Neural cell (in vitro differentiated cells): Measurements from ENCODE around the gene ZNF785. TPM values are rescaled to one million over a fixed set of nuclear protein-coding genes. Genes with fewer than 3 reads are reported as not detected.

Experiments
- H2AFZ ChIP-seq: fragments of 200-600, 300-800 bp; sonication (generic), shearing (Covaris generic); 2 replicates; pipeline ENCODE4 v1.6.0; 2014; ENCODE audit warnings: low read depth, mild to moderate bottlenecking, antibody characterized with exemption, low read length, moderate library complexity
- H3F3A ChIP-seq: fragments of 200-600 bp; shearing (Covaris generic); 2 replicates; pipeline ENCODE4 v1.6.1; 2016; ENCODE audit warnings: mild to moderate bottlenecking, moderate library complexity, mixed read lengths, antibody characterized with exemption, low read length; ENCODE audit not compliant: insufficient read depth, poor library complexity, severe bottlenecking
- H3K27ac ChIP-seq: fragments of 200-600, 300-800 bp; sonication (generic), shearing (Covaris generic); 2 replicates; pipeline ENCODE4 v1.5.1; 2014; ENCODE audit warnings: mild to moderate bottlenecking, low read length, moderate library complexity
- H3K27me3 ChIP-seq: fragments of 300-800, 200-600 bp; sonication (generic), shearing (Covaris generic); 2 replicates; pipeline ENCODE4 v1.6.0; 2014; ENCODE audit warnings: mild to moderate bottlenecking, low read depth, low read length, moderate library complexity; ENCODE audit not compliant: insufficient read depth
- H3K36me3 ChIP-seq: fragments of 300-800, 200-600 bp; sonication (generic), shearing (Covaris generic); 2 replicates; pipeline ENCODE4 v1.5.1; 2014; ENCODE audit warnings: mild to moderate bottlenecking, antibody characterized with exemption, low read length, moderate library complexity; ENCODE audit not compliant: insufficient read depth
- H3K4me2 ChIP-seq: fragments of 300-800, 200-600 bp; sonication (generic), shearing (Covaris generic); 2 replicates; pipeline ENCODE4 v1.6.0; 2014; ENCODE audit warnings: mild to moderate bottlenecking, low read length
- H3K4me3 ChIP-seq: fragments of 300-800, 200-600 bp; sonication (generic), shearing (Covaris generic); 2 replicates; pipeline ENCODE4 v1.5.1; 2014; ENCODE audit warnings: mild to moderate bottlenecking, low read length, moderate library complexity
- H3K79me2 ChIP-seq: fragments of 200-600 bp; shearing (Covaris generic); replicated peaks from 2 replicates; pipeline ENCODE4 v1.6.0; 2014; ENCODE audit warnings: mild to moderate bottlenecking, low read length, moderate library complexity; ENCODE audit not compliant: insufficient read depth
- H3K9ac ChIP-seq: fragments of 300-800, 200-600 bp; sonication (generic), shearing (Covaris generic); 2 replicates; pipeline ENCODE4 v1.6.1; 2016; ENCODE audit warnings: mild to moderate bottlenecking, low read length, mixed read lengths
- H3K9me2 ChIP-seq: fragments of 200-600 bp; shearing (Covaris generic); 2 replicates; pipeline ENCODE4 v1.6.1; 2016; ENCODE audit warnings: mild to moderate bottlenecking, low read length, mixed read lengths; ENCODE audit not compliant: insufficient read depth
- H3K9me3 ChIP-seq: fragments of 200-600, 300-800 bp; sonication (generic), shearing (Covaris generic); 2 replicates; pipeline ENCODE4 v1.6.1; 2016; ENCODE audit warnings: mild to moderate bottlenecking, mixed run types, low read length, moderate library complexity, mixed read lengths
- H4K20me1 ChIP-seq: fragments of 200-600 bp; shearing (Covaris generic); 2 replicates; pipeline ENCODE4 v1.6.1; 2016; ENCODE audit warnings: mild to moderate bottlenecking, mixed run types; ENCODE audit not compliant: insufficient read depth
- CTCF ChIP-seq: fragments of 450-650 bp; IDR thresholded peaks from 2 replicates; pipeline ENCODE4 v1.5.1; 2014; ENCODE audit warnings: antibody characterized with exemption, mild to moderate bottlenecking, moderate library complexity; ENCODE audit not compliant: poor library complexity, severe bottlenecking
- EP300 ChIP-seq: fragments of 450-650 bp; conservative IDR thresholded peaks from 2 replicates; pipeline ENCODE4 v1.6.1; 2014; ENCODE audit warnings: antibody characterized with exemption, mild to moderate bottlenecking, moderate library complexity; ENCODE audit not compliant: poor library complexity, severe bottlenecking
- EZH2 ChIP-seq: fragments of 200-600, 300-800 bp; shearing (Covaris generic), sonication (generic); IDR thresholded peaks from 2 replicates; pipeline ENCODE4 v1.6.1; 2014; ENCODE audit warnings: antibody characterized with exemption, low read length, borderline replicate concordance, mild to moderate bottlenecking; ENCODE audit not compliant: insufficient read depth, poor library complexity, severe bottlenecking
- MXI1 ChIP-seq: fragments of 450-650 bp; conservative IDR thresholded peaks from 2 replicates; pipeline ENCODE4 v1.6.1; 2014; ENCODE audit warnings: antibody characterized with exemption, mild to moderate bottlenecking; ENCODE audit not compliant: poor library complexity, severe bottlenecking
- POLR2AphosphoS5 ChIP-seq: IDR thresholded peaks from 2 replicates; pipeline ENCODE4 v1.6.1; 2012
- RAD21 ChIP-seq: fragments of 450-650 bp; conservative IDR thresholded peaks from 2 replicates; pipeline ENCODE4 v1.6.1; 2014; ENCODE audit warnings: antibody characterized with exemption, mild to moderate bottlenecking, moderate library complexity
- REST ChIP-seq: IDR thresholded peaks from 2 replicates; pipeline ENCODE4 v1.6.1; 2012; ENCODE audit warnings: borderline replicate concordance
- SMC3 ChIP-seq: fragments of 450-650 bp; conservative IDR thresholded peaks from 2 replicates; pipeline ENCODE4 v1.6.1; 2014; ENCODE audit warnings: antibody characterized with exemption, mild to moderate bottlenecking, moderate library complexity; ENCODE audit not compliant: poor library complexity
- TAF1 ChIP-seq: IDR thresholded peaks from 2 replicates; pipeline ENCODE4 v1.6.1; 2012; ENCODE audit warnings: low read depth
- polyA plus RNA-seq: library from polyadenylated mRNA; depleted of rRNA; stranded (reverse); fragments of >200 nt; gene quantifications from 2 replicates; pipeline ENCODE4 v1.2.3, GENCODE V29; 2014
- small RNA-seq, 3 experiments: library from RNA; depleted of rRNA; stranded (forward); fragments of <200 nt; gene quantifications; one replicate each; pipeline ENCODE3, GENCODE V24; 2012

Gene ZNF785
- polyA plus RNA-seq, 1 donor from 2014 or later = 26.4 TPM

- Histone ChIP-seq H3F3A (peaks cover 6% of the 10 kb centered on the region), H3K9me3 (no peaks in the 10 kb centered on the region), H3K9ac (no peak overlapping the region), H2AFZ (no peak overlapping the region), H3K27ac (no peak overlapping the region), H3K79me2 (peaks cover 11% of the 10 kb centered on the region), H3K4me2 (no peak overlapping the region), H3K36me3 (no peaks in the 10 kb centered on the region), H4K20me1 (no peaks in the 10 kb centered on the region), H3K4me3 (no peak overlapping the region), H3K27me3 (no peaks in the 10 kb centered on the region), H3K9me2 (no peaks in the 10 kb centered on the region)
- TF ChIP-seq EZH2 (no peak), EP300 (no peak), SMC3 (no peak), POLR2AphosphoS5 (no peak), CTCF (no peak), MXI1 (no peak), RAD21 (no peak), REST (no peak), TAF1 (no peak)
Measured at GRCh38 chr16:30532285-30533145, 53.0 kb downstream of the ZNF785 start.

Small RNA genes lying within 50 kb of the gene (small RNA-seq; reads per million reads assigned to genes)
- gene AC093249.1 = 0 reads per million in 3 experiments
- gene AC093249.4 = 0 reads per million in 3 experiments

Other genes with a start within 250 kb of the ZNF785 start
- 76.3 and 83.3 TPM in 2 replicates for gene CD2BP2, start 230.4 kb downstream of the ZNF785 start, polyA plus RNA-seq
- gene TBC1D10B, start 215.2 kb downstream of the ZNF785 start, polyA plus RNA-seq = 24.1 and 32.5 TPM in 2 replicates
- gene MYL11, start 210.9 kb downstream of the ZNF785 start, polyA plus RNA-seq = not detected in 2 replicates
- 0.38 TPM in 1 of 2 replicates, not detected in the other for gene SEPTIN1, start 203.1 kb downstream of the ZNF785 start, polyA plus RNA-seq
- gene ZNF48, start 190.3 kb downstream of the ZNF785 start, polyA plus RNA-seq = 42.3 and 48.9 TPM in 2 replicates
- 10.2 and 11.7 TPM in 2 replicates for gene ZNF771, start 178.1 kb downstream of the ZNF785 start, polyA plus RNA-seq
- 47.3 and 60.4 TPM in 2 replicates for gene DCTPP1, start 155.7 kb downstream of the ZNF785 start, polyA plus RNA-seq
- gene SEPHS2, start 139.8 kb downstream of the ZNF785 start, polyA plus RNA-seq = 9.8 and 11.1 TPM in 2 replicates
- gene ITGAL, start 113.0 kb downstream of the ZNF785 start, polyA plus RNA-seq = not detected in 2 replicates
- gene ZNF768, start 59.1 kb downstream of the ZNF785 start, polyA plus RNA-seq = 54.4 and 56.5 TPM in 2 replicates
- 5.7 and 8.4 TPM in 2 replicates for gene ZNF747, start 50.8 kb downstream of the ZNF785 start, polyA plus RNA-seq
- 10.5 and 14.9 TPM in 2 replicates for gene ZNF764, start 27.3 kb downstream of the ZNF785 start, polyA plus RNA-seq
- 26.9 and 28.4 TPM in 2 replicates for gene ZNF688, start 14.0 kb downstream of the ZNF785 start, polyA plus RNA-seq
- gene ZNF689, start 24.7 kb upstream of the ZNF785 start, polyA plus RNA-seq = 10.6 and 13.9 TPM in 2 replicates
- gene PRR14, start 65.3 kb upstream of the ZNF785 start, polyA plus RNA-seq = 23.3 and 31.2 TPM in 2 replicates
- 19.0 and 24.2 TPM in 2 replicates for gene FBRS, start 72.7 kb upstream of the ZNF785 start, polyA plus RNA-seq
- gene SRCAP, start 113.5 kb upstream of the ZNF785 start, polyA plus RNA-seq = 0.76 and 2.4 TPM in 2 replicates
- gene PHKG2, start 162.7 kb upstream of the ZNF785 start, polyA plus RNA-seq = 41.5 and 55.2 TPM in 2 replicates
- gene CFAP119, start 176.4 kb upstream of the ZNF785 start, polyA plus RNA-seq = 17.0 and 23.3 TPM in 2 replicates
- 85.2 and 94.4 TPM in 2 replicates for gene RNF40, start 176.6 kb upstream of the ZNF785 start, polyA plus RNA-seq
- gene ZNF629, start 201.5 kb upstream of the ZNF785 start, polyA plus RNA-seq = 10.4 and 14.1 TPM in 2 replicates